Loucy (cell line): ENCODE data around the gene FAM170A.

Experiments used
- H2AFZ ChIP-seq: fragments of 200-600 bp; sonication (generic); 2 replicates; pipeline ENCODE4 v1.6.0; 2016; ENCODE audit warnings: antibody characterized with exemption, mild to moderate bottlenecking, low read length, moderate library complexity
- H3F3A ChIP-seq: fragments of 200-600 bp; 2 replicates; pipeline ENCODE4 v1.6.0; 2016; ENCODE audit warnings: antibody characterized with exemption, low read depth, mild to moderate bottlenecking
- H3K27me3 ChIP-seq: fragments of 200-600 bp; sonication (generic); 2 replicates; pipeline ENCODE4 v1.6.1; 2014; ENCODE audit warnings: low read length, mild to moderate bottlenecking; ENCODE audit not compliant: insufficient read depth, poor library complexity, severe bottlenecking
- H3K36me3 ChIP-seq: fragments of 200-600 bp; sonication (generic); 2 replicates; pipeline ENCODE4 v1.6.1; 2016; ENCODE audit warnings: low read length; ENCODE audit not compliant: insufficient read depth
- H3K4me1 ChIP-seq: fragments of 200-600 bp; sonication (generic); 2 replicates; pipeline ENCODE4 v1.5.1; 2014; ENCODE audit warnings: low read length, mild to moderate bottlenecking; ENCODE audit not compliant: insufficient read depth, poor library complexity, severe bottlenecking
- H3K4me2 ChIP-seq: fragments of 200-600 bp; sonication (generic); 2 replicates; pipeline ENCODE4 v1.6.0; 2014; ENCODE audit warnings: antibody characterized with exemption, low read length, low read depth, mild to moderate bottlenecking; ENCODE audit not compliant: poor library complexity, severe bottlenecking
- H3K4me3 ChIP-seq: fragments of 200-600 bp; sonication (generic); 2 replicates; pipeline ENCODE4 v1.5.1; 2014; ENCODE audit warnings: low read length, mild to moderate bottlenecking, mixed read lengths; ENCODE audit not compliant: poor library complexity, severe bottlenecking
- H3K79me2 ChIP-seq: fragments of 200-600 bp; sonication (generic); 2 replicates; pipeline ENCODE4 v1.6.1; 2014; ENCODE audit warnings: low read length; ENCODE audit not compliant: insufficient read depth
- H3K9ac ChIP-seq: fragments of 200-600 bp; sonication (generic); 2 replicates; pipeline ENCODE4 v1.6.0; 2014; ENCODE audit warnings: mild to moderate bottlenecking, low read depth, low read length, moderate library complexity; ENCODE audit not compliant: poor library complexity, severe bottlenecking
- H3K9me2 ChIP-seq: fragments of 200-600 bp; sonication (generic); replicated peaks from 2 replicates; pipeline ENCODE4 v1.6.1; 2016; ENCODE audit warnings: low read depth, low read length, mixed read lengths
- H3K9me3 ChIP-seq: fragments of 200-600 bp; sonication (generic); 2 replicates; pipeline ENCODE4 v1.6.1; 2014; ENCODE audit warnings: mild to moderate bottlenecking, antibody characterized with exemption, low read length, low read depth; ENCODE audit not compliant: insufficient read depth
- H4K20me1 ChIP-seq: fragments of 200-600 bp; sonication (generic); 2 replicates; pipeline ENCODE4 v1.6.0; 2014; ENCODE audit warnings: antibody characterized with exemption, low read length, mild to moderate bottlenecking; ENCODE audit not compliant: insufficient read depth, poor library complexity, severe bottlenecking
- CTCF ChIP-seq: fragments of 200-600 bp; sonication (generic); conservative IDR thresholded peaks from 2 replicates; pipeline ENCODE4 v1.5.1; 2014; ENCODE audit warnings: mild to moderate bottlenecking, antibody characterized with exemption, low read length
- EZH2phosphoT487 ChIP-seq: fragments of 200-600 bp; IDR thresholded peaks from 2 replicates; pipeline ENCODE4 v1.6.1; 2018; ENCODE audit warnings: antibody characterized with exemption, mild to moderate bottlenecking, moderate library complexity, borderline replicate concordance

The FAM170A gene

DNA sequence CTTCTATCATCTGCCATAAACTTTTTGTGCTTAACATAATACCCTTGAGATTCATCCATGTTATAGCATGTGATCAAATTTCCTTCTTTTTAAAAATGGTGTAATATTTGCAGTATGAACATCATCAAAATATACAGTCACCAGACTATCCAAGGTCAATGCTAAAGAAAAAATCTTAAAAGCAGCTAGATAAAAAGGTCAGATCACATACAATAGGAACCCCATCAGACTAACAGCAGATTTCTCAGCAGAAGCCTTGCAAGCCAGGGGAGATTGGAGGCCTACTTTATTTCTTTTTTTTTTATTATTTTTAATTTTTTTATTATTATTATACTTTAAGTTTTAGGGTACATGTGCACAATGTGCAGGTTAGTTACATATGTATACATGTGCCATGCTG lies 37.2 kb downstream of the FAM170A start:
- H3K9ac ChIP-seq, result no peak overlapping the region
- H3K9me3 ChIP-seq, result no peaks in the 10 kb centered on the region
- no peaks in the 10 kb centered on the region for H3K4me1 ChIP-seq
- H3K4me3 ChIP-seq, result no peak overlapping the region
- TF ChIP-seq EZH2phosphoT487 (no peak), CTCF (no peak)
- H2AFZ ChIP-seq, result no peak overlapping the region
- no peaks in the 10 kb centered on the region for H4K20me1 ChIP-seq
- H3K79me2 ChIP-seq, result no peaks in the 10 kb centered on the region
- no peaks in the 10 kb centered on the region for H3F3A ChIP-seq
- H3K27me3 ChIP-seq, result no peaks in the 10 kb centered on the region
- H3K9me2 ChIP-seq, result no peaks in the 10 kb centered on the region
- no peaks in the 10 kb centered on the region for H3K36me3 ChIP-seq
- H3K4me2 ChIP-seq, result no peak overlapping the region

DNA sequence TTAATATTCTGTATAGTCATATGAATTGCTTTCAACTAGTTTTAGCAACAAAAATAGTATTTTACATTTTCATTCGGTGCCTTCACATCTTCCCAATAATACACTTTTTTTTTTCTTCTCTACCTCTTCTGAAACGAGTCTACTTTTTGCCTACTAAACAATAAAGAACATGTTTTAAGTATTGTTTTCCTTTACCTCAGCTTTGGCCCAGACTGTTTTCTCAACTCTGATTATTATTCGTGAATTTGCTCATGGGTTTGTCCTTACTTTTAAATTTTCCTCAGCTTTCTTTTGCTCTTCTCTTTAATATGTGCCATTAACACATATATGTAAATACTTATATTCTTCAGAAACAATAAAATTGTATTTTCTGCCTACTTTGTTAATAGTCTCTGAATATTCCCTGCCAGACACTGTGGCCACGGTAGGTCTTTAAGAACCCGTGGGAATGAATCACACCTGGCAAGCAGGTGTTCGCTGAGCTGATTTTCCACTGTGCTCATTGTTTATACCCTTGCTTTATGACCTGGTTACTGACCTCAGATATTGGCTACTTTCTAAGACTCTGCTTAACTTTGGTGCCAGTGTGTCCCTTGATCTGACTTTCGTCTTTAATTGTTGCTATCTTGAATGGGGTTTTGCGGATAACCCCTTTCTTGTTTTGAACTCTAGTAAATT lies 49.1 kb downstream of the FAM170A start:
- Histone ChIP-seq H4K20me1 (no peaks in the 10 kb centered on the region), H3K4me2 (no peak overlapping the region), H3K9me2 (no peaks in the 10 kb centered on the region), H3K9ac (no peak overlapping the region), H2AFZ (no peak overlapping the region), H3K4me1 (no peaks in the 10 kb centered on the region), H3F3A (no peaks in the 10 kb centered on the region), H3K9me3 (no peaks in the 10 kb centered on the region), H3K4me3 (no peak overlapping the region), H3K79me2 (no peaks in the 10 kb centered on the region), H3K36me3 (no peaks in the 10 kb centered on the region), H3K27me3 (no peaks in the 10 kb centered on the region)
- TF ChIP-seq EZH2phosphoT487 (no peak), CTCF (no peak)

DNA sequence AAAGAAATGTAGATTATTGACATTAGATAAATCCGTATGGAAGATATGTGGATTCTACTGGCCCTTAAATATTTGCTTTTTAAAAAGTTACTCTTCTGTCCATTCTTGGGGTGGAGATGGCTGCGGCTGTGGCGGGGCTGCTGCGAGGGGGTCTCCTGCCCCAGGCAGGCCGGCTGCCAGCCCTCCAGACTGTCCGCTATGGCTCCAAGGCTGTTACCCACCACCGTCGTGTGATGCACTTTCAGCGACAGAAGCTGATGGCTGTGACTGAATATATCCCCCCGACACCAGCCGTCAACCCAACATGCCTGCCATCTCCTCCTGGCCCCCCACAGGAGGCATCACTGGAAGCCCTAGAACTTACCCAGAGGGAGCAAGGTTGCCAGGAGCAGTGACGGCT lies 50.7 kb downstream of the FAM170A start:
- Histone ChIP-seq H4K20me1 (no peaks in the 10 kb centered on the region), H3K79me2 (no peaks in the 10 kb centered on the region), H3K4me2 (no peak overlapping the region), H3K4me3 (no peak overlapping the region), H3K9ac (no peak overlapping the region), H3K9me3 (no peaks in the 10 kb centered on the region), H2AFZ (no peak overlapping the region), H3K36me3 (no peaks in the 10 kb centered on the region), H3K4me1 (no peaks in the 10 kb centered on the region), H3K27me3 (no peaks in the 10 kb centered on the region), H3F3A (no peaks in the 10 kb centered on the region), H3K9me2 (no peaks in the 10 kb centered on the region)
- TF ChIP-seq CTCF (no peak), EZH2phosphoT487 (no peak)
